Gastrocnemius medialis (tissue), 4 donors: ENCODE measurements around the gene DNAJC27. TPM values are rescaled to one million over a fixed set of nuclear protein-coding genes. Genes with fewer than 3 reads are reported as not detected.

Experiments
- ATAC-seq, 2 donors: fragments of 150-250 bp; one replicate each; pipeline ENCODE4 v1.9.1; 2016
- DNase-seq, 2 donors: peaks; one replicate each; pipeline ENCODE4 v3.0.0-alpha.2; 2019
- H3K27ac ChIP-seq, 4 donors: fragments of 200-600 bp; sonication (generic); 1 replicate in 1 of 4; 2 replicates in 3 of 4; pipeline ENCODE4 v1.5.1; 2016 to 2018; ENCODE audit warnings: mild to moderate bottlenecking in 2 of 4, moderate library complexity in 1 of 4
- H3K27me3 ChIP-seq, 3 donors: fragments of 200-600 bp; sonication (generic) in 2 of 3; 1 replicate in 1 of 3; 2 replicates in 2 of 3; pipeline versions ENCODE4 v1.5.1 to v1.6.0; 2016 to 2019; ENCODE audit warnings: mild to moderate bottlenecking in 1 of 3, moderate library complexity in 1 of 3
- H3K36me3 ChIP-seq, 2 donors: fragments of 200-600 bp; sonication (generic) in 1 of 2; one replicate each; pipeline ENCODE4 v1.5.1; 2017 to 2018
- H3K4me1 ChIP-seq, 2 donors: fragments of 200-600 bp; sonication (generic) in 1 of 2; one replicate each; pipeline ENCODE4 v1.5.1; 2016 to 2017; ENCODE audit warnings: mild to moderate bottlenecking in 2 of 2
- H3K4me3 ChIP-seq, 4 donors: fragments of 200-600 bp; sonication (generic) in 3 of 4; 1 replicate in 1 of 4; 2 replicates in 3 of 4; pipeline ENCODE4 v1.5.1; 2016 to 2019; ENCODE audit warnings: mild to moderate bottlenecking in 2 of 4
- H3K9me3 ChIP-seq, 3 donors: fragments of 200-600 bp; sonication (generic) in 2 of 3; 1 replicate in 1 of 3; 2 replicates in 2 of 3; pipeline ENCODE4 v1.5.1; 2016 to 2019
- CTCF ChIP-seq, 5 experiments: fragments of 450-650 bp in 3 of 5; fragments of 200-600 bp in 2 of 5; sonication (generic) in 2 of 5; IDR thresholded peaks in 4 of 5; conservative IDR thresholded peaks in 1 of 5; 1 replicate in 4 of 5; 2 replicates in 1 of 5; pipeline ENCODE4 v1.5.1; 2016 to 2019; ENCODE audit warnings: antibody characterized with exemption in 5 of 5, mild to moderate bottlenecking in 3 of 5, moderate library complexity in 3 of 5
- POLR2A ChIP-seq, 2 donors: fragments of 450-650 bp; IDR thresholded peaks; one replicate each; pipeline ENCODE4 v1.6.1; 2017; ENCODE audit warnings: antibody characterized with exemption in 2 of 2, mild to moderate bottlenecking in 2 of 2, moderate library complexity in 2 of 2
- in situ Hi-C, 4 donors: fragments of 200-750 bp; cut with MboI; loops; one replicate each; pipeline versions ENCODE4 v1.15.0 to v1.8.0; 2017; ENCODE audit warnings: low sequenced_read_pairs in 4 of 4
- intact Hi-C: fragments of 100-400 bp; cut with DNase I; formaldehyde crosslinking; loops from one replicate; pipeline ENCODE4 v1.15.1; 2023; ENCODE audit warnings: low total_unique reads
- total RNA-seq, 4 donors: library from RNA; depleted of rRNA; stranded (reverse); fragments of >200 nt; gene quantifications; one replicate each; pipeline versions ENCODE4 v1.1.0 to v1.2.3, GENCODE V29; 2016

DNAJC27 gene
- total RNA-seq, 4 donors from 2014 or later = 3.0 to 11.0 (median 4.9) TPM

- no peak for DNase-seq
- peaks cover 0 to 29% of the 10 kb centered on the region in 2 donors for H3K36me3 ChIP-seq
- TF ChIP-seq CTCF (IDR thresholded peaks at IDR 0.05 in 4 of 5, conservative IDR thresholded peaks at IDR 0.05 in 1 of 5) (no peak), POLR2A (IDR thresholded peaks at IDR 0.05) (no peak)
- no peak overlapping the region for H3K4me3 ChIP-seq
- in situ Hi-C loops (loop anchor here in 1 of 4 donors (10.0 kb wide), 1 partner anchor 75 kb away; the partner anchor contains the start of gene EFR3B), intact Hi-C loops (loop anchor here (5.0 to 10.0 kb wide), 3 partner anchors 58 to 375 kb away; partner anchors contain the start of gene DNMT3A)
- no peak for ATAC-seq
- no peaks in the 10 kb centered on the region for H3K9me3 ChIP-seq
- no peaks in the 10 kb centered on the region for H3K27me3 ChIP-seq
- peak overlapping the region in 1 of 4 donors; percentile 100 for H3K27ac ChIP-seq
- peaks cover 9 to 17% of the 10 kb centered on the region in 2 donors for H3K4me1 ChIP-seq
These were observed 2.0 kb downstream of the DNAJC27 start for GRCh38 chr2:24969784-24970183.

GRCh38 chr2:24961903-24962302 lies 9.9 kb downstream of the DNAJC27 start:
- intact Hi-C loops (no loop called here), in situ Hi-C loops (no loop called here)
- H3K27ac ChIP-seq = no peak overlapping the region
- TF ChIP-seq POLR2A (IDR thresholded peaks at IDR 0.05) (no peak), CTCF (IDR thresholded peaks at IDR 0.05 in 4 of 5, conservative IDR thresholded peaks at IDR 0.05 in 1 of 5) (no peak)
- H3K27me3 ChIP-seq = no peaks in the 10 kb centered on the region
- DNase-seq = no peak
- peaks cover 0 to 9% of the 10 kb centered on the region in 2 donors for H3K4me1 ChIP-seq
- peaks cover 0 to 80% of the 10 kb centered on the region in 2 donors for H3K36me3 ChIP-seq
- H3K4me3 ChIP-seq = no peak overlapping the region
- no peak for ATAC-seq
- H3K9me3 ChIP-seq = no peaks in the 10 kb centered on the region

- no peak for TF ChIP-seq POLR2A (IDR thresholded peaks at IDR 0.05)
- TF ChIP-seq CTCF (IDR thresholded peaks at IDR 0.05 in 4 of 5, conservative IDR thresholded peaks at IDR 0.05 in 1 of 5) = no peak
- in situ Hi-C loops = no loop called here
- no peaks in the 10 kb centered on the region for H3K9me3 ChIP-seq
- no peak for ATAC-seq
- H3K4me3 ChIP-seq = no peak overlapping the region
- H3K27me3 ChIP-seq = no peaks in the 10 kb centered on the region
- intact Hi-C loops = no loop called here
- H3K36me3 ChIP-seq = peaks cover 8 to 80% of the 10 kb centered on the region in 2 donors
- DNase-seq = no peak
- peaks cover 0 to 9% of the 10 kb centered on the region in 2 donors for H3K4me1 ChIP-seq
- H3K27ac ChIP-seq = no peak overlapping the region
These were observed 12.0 kb downstream of the DNAJC27 start for GRCh38 chr2:24959761-24960160.

GRCh38 chr2:24958411-24958935 lies 13.3 kb downstream of the DNAJC27 start:
- TF ChIP-seq POLR2A (IDR thresholded peaks at IDR 0.05) (no peak), CTCF (IDR thresholded peaks at IDR 0.05 in 4 of 5, conservative IDR thresholded peaks at IDR 0.05 in 1 of 5) (no peak)
- peaks cover 8 to 86% of the 10 kb centered on the region in 2 donors for H3K36me3 ChIP-seq
- in situ Hi-C loops (no loop called here), intact Hi-C loops (no loop called here)
- DNase-seq = no peak
- ATAC-seq = no peak
- no peak overlapping the region for H3K27ac ChIP-seq
- H3K27me3 ChIP-seq = no peaks in the 10 kb centered on the region
- H3K4me3 ChIP-seq = no peak overlapping the region
- peaks cover 0 to 9% of the 10 kb centered on the region in 2 donors for H3K4me1 ChIP-seq
- H3K9me3 ChIP-seq = no peaks in the 10 kb centered on the region

- H3K27ac ChIP-seq = no peak overlapping the region
- H3K27me3 ChIP-seq = no peaks in the 10 kb centered on the region
- H3K9me3 ChIP-seq = no peaks in the 10 kb centered on the region
- H3K4me3 ChIP-seq = no peak overlapping the region
- no peak for DNase-seq
- peaks cover 8 to 86% of the 10 kb centered on the region in 2 donors for H3K36me3 ChIP-seq
- peaks cover 0 to 9% of the 10 kb centered on the region in 2 donors for H3K4me1 ChIP-seq
- ATAC-seq = no peak
- in situ Hi-C loops (no loop called here), intact Hi-C loops (no loop called here)
- TF ChIP-seq POLR2A (IDR thresholded peaks at IDR 0.05) (no peak), CTCF (IDR thresholded peaks at IDR 0.05 in 4 of 5, conservative IDR thresholded peaks at IDR 0.05 in 1 of 5) (no peak)
These were observed 13.8 kb downstream of the DNAJC27 start for GRCh38 chr2:24957976-24958375.
